Central memory CD8-positive, alpha-beta T cell (primary cell): ENCODE measurements around the gene ZDHHC5.

Experiments used
- ATAC-seq: fragments of 150-1000 bp; cut with Tn5 transposase; replicated peaks from 2 replicates; pipeline ENCODE4 v1.10.0; 2022; ENCODE audit warnings: mild to moderate bottlenecking, moderate FRiP score, moderate number of reproducible peaks; ENCODE audit not compliant: poor library complexity, severe bottlenecking; ENCODE audit errors: extremely low read depth
- DNase-seq, 2 donors: peaks; one replicate each; pipeline ENCODE4 v3.0.0; 2021; ENCODE audit warnings: low spot score in 2 of 2
- H3K27ac Mint-ChIP-seq: one replicate; pipeline ENCODE4 v1.8.0; 2022; ENCODE audit warnings: low read depth, mild to moderate bottlenecking, moderate library complexity, mixed read lengths
- H3K27me3 Mint-ChIP-seq: one replicate; pipeline ENCODE4 v1.8.0; 2022; ENCODE audit warnings: mixed read lengths
- H3K36me3 Mint-ChIP-seq: one replicate; pipeline ENCODE4 v1.8.0; 2022; ENCODE audit warnings: mild to moderate bottlenecking, moderate library complexity, mixed read lengths; ENCODE audit not compliant: insufficient read depth
- H3K4me1 Mint-ChIP-seq: one replicate; pipeline ENCODE4 v1.8.0; 2022; ENCODE audit warnings: mixed read lengths
- H3K4me3 Mint-ChIP-seq: one replicate; pipeline ENCODE4 v1.8.0; 2022; ENCODE audit warnings: mild to moderate bottlenecking, moderate library complexity, mixed read lengths
- H3K9me3 Mint-ChIP-seq: one replicate; pipeline ENCODE4 v1.8.0; 2022; ENCODE audit warnings: mixed read lengths

The ZDHHC5 gene

DNA sequence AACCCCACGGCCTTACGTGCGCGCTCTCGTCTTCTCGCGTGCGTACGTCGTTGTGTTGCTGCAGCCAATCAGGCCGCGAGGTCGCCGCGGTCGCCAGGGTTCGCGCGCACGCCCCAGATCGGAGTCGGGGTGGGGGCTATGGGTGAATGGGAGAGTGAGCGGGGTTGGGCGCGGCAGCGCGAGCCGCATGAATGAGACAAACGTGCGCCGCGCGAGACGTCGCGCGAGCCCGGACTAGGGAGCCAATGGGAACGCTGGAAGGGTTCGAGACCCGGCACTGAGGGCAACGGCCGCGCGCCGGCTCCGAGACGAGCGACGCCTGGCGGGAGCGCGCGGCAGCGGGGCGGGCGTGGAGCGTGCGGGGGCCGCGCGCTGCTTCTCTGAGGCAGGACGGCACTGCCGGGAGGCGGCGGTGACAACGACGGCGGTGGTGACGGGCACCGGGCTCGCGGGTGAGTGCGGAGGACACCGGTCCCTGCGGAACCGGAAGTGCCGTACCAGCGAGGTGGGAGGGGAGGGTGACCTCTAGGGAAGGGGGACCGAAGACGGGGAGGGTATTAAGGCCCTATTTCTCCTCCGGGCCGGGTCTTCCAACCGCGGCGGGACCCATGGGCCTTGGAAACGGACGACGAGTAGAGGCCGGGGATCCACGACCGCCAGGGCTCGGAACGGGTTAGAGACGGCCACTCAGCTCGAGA, at the start of gene ZDHHC5:
Gene ZDHHC5 (plus strand): TSS at position 379 of the 698 bp plus-strand sequence. CDS start 4,977 bp downstream, outside the sequence.
- Mint-ChIP-seq H3K4me3 (peak within 1 kb of the TSS; percentile 100), H3K4me1 (peaks cover 52% of the 10 kb centered on the region), H3K27me3 (no peaks in the 10 kb centered on the region), H3K9me3 (no peaks in the 10 kb centered on the region), H3K27ac (peak within 1 kb of the TSS; percentile 99), H3K36me3 (peaks cover 36% of the 10 kb centered on the region)
- DNase-seq = peak; percentile 97 to 100
- ATAC-seq = peak; percentile 89

GRCh38 chr11:57618438-57618837, 49.5 kb upstream of the ZDHHC5 start:
- Mint-ChIP-seq H3K9me3 (no peaks in the 10 kb centered on the region), H3K4me3 (no peak overlapping the region), H3K36me3 (no peaks in the 10 kb centered on the region), H3K27me3 (peaks cover 60% of the 10 kb centered on the region), H3K27ac (no peak overlapping the region), H3K4me1 (no peaks in the 10 kb centered on the region)
- DNase-seq (no peak), ATAC-seq (no peak)

DNA sequence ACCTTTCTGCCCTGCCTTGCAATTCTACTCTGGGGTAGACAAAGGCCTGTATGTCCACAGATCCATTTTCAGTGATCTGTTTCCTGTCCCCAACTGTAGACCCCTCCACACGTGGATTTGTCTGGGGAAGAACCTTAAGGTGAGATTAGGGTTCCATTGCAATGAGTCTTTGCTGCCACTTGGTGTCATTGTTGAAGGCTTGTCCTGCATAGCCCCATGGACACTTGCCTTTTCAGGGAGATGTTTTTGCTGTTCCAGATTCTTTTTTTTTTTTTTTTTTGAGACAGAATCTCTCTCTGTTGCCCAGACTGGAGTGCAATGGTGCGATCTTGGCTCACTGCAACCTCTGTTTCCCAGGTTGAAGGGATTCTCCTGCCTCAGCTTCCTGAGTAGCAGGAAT, 48.6 kb upstream of the ZDHHC5 start:
- Mint-ChIP-seq H3K4me1 (no peaks in the 10 kb centered on the region), H3K27me3 (peaks cover 51% of the 10 kb centered on the region), H3K4me3 (no peak overlapping the region), H3K36me3 (no peaks in the 10 kb centered on the region), H3K9me3 (no peaks in the 10 kb centered on the region), H3K27ac (no peak overlapping the region)
- DNase-seq = no peak
- ATAC-seq = no peak

DNA sequence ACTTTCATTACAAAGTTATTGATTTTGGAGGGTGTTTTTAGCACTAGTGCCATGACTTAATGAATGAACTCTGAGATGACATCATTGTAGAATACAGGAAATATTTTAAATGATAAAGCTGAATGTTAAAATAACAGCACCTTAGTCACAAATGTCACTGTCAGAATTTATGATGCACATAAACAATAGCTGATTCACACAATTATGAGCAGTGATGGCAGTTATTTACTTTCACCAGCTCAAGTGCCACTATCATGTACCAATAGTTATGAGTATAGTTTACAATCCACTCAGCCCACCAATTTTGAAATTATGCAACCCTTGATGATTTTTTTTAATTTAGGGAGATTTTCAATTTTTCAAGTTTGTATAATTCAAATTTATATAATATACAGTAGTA, 47.4 kb upstream of the ZDHHC5 start:
- DNase-seq (no peak), ATAC-seq (no peak)
- Mint-ChIP-seq H3K9me3 (no peaks in the 10 kb centered on the region), H3K4me3 (no peak overlapping the region), H3K4me1 (no peaks in the 10 kb centered on the region), H3K27me3 (peaks cover 44% of the 10 kb centered on the region), H3K27ac (no peak overlapping the region), H3K36me3 (no peaks in the 10 kb centered on the region)

DNA sequence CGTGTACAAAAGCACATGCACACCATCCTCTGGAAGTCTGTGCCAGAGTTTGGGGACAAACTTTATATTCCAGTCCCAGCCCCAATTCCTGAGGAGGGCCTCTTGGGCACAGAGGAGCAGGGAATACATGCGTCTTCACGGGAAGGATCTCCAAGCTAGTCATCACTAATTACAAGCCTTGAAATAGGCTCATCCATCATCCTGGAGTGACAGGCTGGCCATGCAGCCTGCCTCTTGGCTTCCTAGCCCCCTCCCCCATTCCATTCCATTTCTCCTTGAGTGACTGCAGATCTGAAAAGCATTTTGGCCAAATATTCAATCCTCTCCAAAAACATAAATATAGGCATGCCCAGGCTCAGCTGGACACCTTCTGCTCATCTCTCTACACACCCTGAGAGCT, 45.7 kb upstream of the ZDHHC5 start:
- no peaks in the 10 kb centered on the region for H3K36me3 Mint-ChIP-seq
- ATAC-seq (no peak), DNase-seq (no peak)
- H3K9me3 Mint-ChIP-seq = no peaks in the 10 kb centered on the region
- no peaks in the 10 kb centered on the region for H3K4me1 Mint-ChIP-seq
- no peak overlapping the region for H3K27ac Mint-ChIP-seq
- H3K27me3 Mint-ChIP-seq = peaks cover 28% of the 10 kb centered on the region
- no peak overlapping the region for H3K4me3 Mint-ChIP-seq

- Mint-ChIP-seq H3K4me3 (no peak overlapping the region), H3K4me1 (no peaks in the 10 kb centered on the region), H3K27me3 (peaks cover 28% of the 10 kb centered on the region), H3K36me3 (no peaks in the 10 kb centered on the region), H3K27ac (no peak overlapping the region), H3K9me3 (no peaks in the 10 kb centered on the region)
- ATAC-seq = no peak
- DNase-seq = no peak
Observed at GRCh38 chr11:57624864-57625263, 43.0 kb upstream of the ZDHHC5 start.

DNA sequence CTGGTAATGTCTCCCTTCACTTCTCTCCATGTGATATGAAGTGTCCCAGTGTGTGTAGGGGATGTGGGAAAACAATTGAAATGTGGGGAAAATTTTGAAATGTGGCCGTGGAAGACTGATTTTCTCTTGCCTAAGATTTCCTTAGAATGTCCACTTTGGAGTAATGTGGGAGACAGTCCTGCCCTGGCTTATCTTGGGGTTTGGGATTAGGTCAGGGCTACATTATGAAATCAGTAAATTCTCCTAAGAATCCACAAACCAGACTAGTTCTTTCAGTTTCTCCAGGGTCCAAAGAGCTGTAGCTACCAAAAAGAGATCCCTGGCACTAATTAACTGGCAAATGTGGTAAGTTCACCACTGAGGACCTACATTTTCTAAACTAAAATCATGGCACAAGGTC, 41.0 kb upstream of the ZDHHC5 start:
- ATAC-seq (no peak), DNase-seq (no peak)
- Mint-ChIP-seq H3K9me3 (no peaks in the 10 kb centered on the region), H3K4me1 (no peaks in the 10 kb centered on the region), H3K36me3 (no peaks in the 10 kb centered on the region), H3K27ac (no peak overlapping the region), H3K27me3 (peaks cover 26% of the 10 kb centered on the region), H3K4me3 (no peak overlapping the region)

GRCh38 chr11:57630171-57630570, 37.7 kb upstream of the ZDHHC5 start:
- Mint-ChIP-seq H3K36me3 (no peaks in the 10 kb centered on the region), H3K9me3 (no peaks in the 10 kb centered on the region), H3K27ac (no peak overlapping the region), H3K27me3 (peaks cover 34% of the 10 kb centered on the region), H3K4me3 (no peak overlapping the region), H3K4me1 (no peaks in the 10 kb centered on the region)
- ATAC-seq (no peak), DNase-seq (no peak)

GRCh38 chr11:57632116-57632515, 35.8 kb upstream of the ZDHHC5 start:
- H3K4me3 Mint-ChIP-seq = no peak overlapping the region
- peaks cover 40% of the 10 kb centered on the region for H3K27me3 Mint-ChIP-seq
- no peaks in the 10 kb centered on the region for H3K36me3 Mint-ChIP-seq
- no peaks in the 10 kb centered on the region for H3K4me1 Mint-ChIP-seq
- ATAC-seq (no peak), DNase-seq (no peak)
- no peak overlapping the region for H3K27ac Mint-ChIP-seq
- no peaks in the 10 kb centered on the region for H3K9me3 Mint-ChIP-seq

DNA sequence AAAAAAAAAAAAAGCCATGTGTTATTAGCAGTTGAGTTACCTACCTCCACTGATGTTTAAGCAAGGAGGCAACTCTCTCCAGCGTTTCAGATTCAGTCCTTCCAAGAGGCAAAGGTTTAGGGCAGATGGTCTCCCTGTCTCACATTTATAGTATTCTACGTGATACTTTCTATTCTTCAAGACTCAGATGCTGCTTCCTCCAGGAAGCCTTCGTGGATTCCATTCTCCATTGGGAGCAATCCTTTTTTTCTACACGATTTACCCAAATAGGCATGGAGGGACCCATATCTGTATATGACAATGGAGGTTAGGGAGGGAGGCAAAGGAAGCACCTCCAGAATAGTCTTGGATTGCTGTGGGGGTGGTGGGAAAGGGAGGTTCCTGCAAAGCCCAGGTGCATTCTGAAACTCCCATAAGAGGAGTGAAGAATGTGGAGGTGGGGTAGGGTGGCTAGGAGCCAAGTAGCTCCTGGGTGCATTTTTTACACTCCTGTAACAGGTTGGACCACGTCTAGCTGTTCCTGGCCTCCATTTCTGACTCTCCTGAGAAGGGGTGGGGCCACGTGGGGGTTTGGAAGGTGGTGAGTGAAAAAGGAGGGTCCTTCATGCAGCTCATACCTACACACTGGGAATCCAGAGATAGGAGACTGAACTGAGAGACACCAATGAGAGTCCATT, 34.4 kb upstream of the ZDHHC5 start:
- H3K4me3 Mint-ChIP-seq = no peak overlapping the region
- peaks cover 9% of the 10 kb centered on the region for H3K4me1 Mint-ChIP-seq
- no peak overlapping the region for H3K27ac Mint-ChIP-seq
- DNase-seq = no peak
- no peaks in the 10 kb centered on the region for H3K9me3 Mint-ChIP-seq
- H3K36me3 Mint-ChIP-seq = peaks cover 1% of the 10 kb centered on the region
- ATAC-seq = no peak
- H3K27me3 Mint-ChIP-seq = peaks cover 55% of the 10 kb centered on the region

GRCh38 chr11:57634311-57634710, 33.6 kb upstream of the ZDHHC5 start:
- Mint-ChIP-seq H3K9me3 (no peaks in the 10 kb centered on the region), H3K4me3 (no peak overlapping the region), H3K36me3 (peaks cover 4% of the 10 kb centered on the region), H3K4me1 (peaks cover 17% of the 10 kb centered on the region), H3K27me3 (peaks cover 62% of the 10 kb centered on the region), H3K27ac (no peak overlapping the region)
- DNase-seq = no peak
- ATAC-seq = no peak

- Mint-ChIP-seq H3K36me3 (peaks cover 6% of the 10 kb centered on the region), H3K27ac (no peak overlapping the region), H3K9me3 (no peaks in the 10 kb centered on the region), H3K4me3 (no peak overlapping the region), H3K27me3 (peaks cover 64% of the 10 kb centered on the region), H3K4me1 (peaks cover 17% of the 10 kb centered on the region)
- ATAC-seq (no peak), DNase-seq (no peak)
Observed at GRCh38 chr11:57635246-57635645, 32.7 kb upstream of the ZDHHC5 start.

GRCh38 chr11:57637626-57638004, 30.3 kb upstream of the ZDHHC5 start:
- Mint-ChIP-seq H3K27ac (peak overlapping the region; percentile 48), H3K36me3 (peaks cover 6% of the 10 kb centered on the region), H3K4me1 (peaks cover 17% of the 10 kb centered on the region), H3K27me3 (peaks cover 49% of the 10 kb centered on the region), H3K4me3 (peak overlapping the region; percentile 86), H3K9me3 (no peaks in the 10 kb centered on the region)
- no peak for DNase-seq
- no peak for ATAC-seq
